ENCODE results near the gene DRICH1.
"Not testable (repeated sequence)": the region's sequence is repeated elsewhere in the genome, so short reads cannot be mapped to it uniquely, and the experiment has no call there.

The DRICH1 gene

DNA sequence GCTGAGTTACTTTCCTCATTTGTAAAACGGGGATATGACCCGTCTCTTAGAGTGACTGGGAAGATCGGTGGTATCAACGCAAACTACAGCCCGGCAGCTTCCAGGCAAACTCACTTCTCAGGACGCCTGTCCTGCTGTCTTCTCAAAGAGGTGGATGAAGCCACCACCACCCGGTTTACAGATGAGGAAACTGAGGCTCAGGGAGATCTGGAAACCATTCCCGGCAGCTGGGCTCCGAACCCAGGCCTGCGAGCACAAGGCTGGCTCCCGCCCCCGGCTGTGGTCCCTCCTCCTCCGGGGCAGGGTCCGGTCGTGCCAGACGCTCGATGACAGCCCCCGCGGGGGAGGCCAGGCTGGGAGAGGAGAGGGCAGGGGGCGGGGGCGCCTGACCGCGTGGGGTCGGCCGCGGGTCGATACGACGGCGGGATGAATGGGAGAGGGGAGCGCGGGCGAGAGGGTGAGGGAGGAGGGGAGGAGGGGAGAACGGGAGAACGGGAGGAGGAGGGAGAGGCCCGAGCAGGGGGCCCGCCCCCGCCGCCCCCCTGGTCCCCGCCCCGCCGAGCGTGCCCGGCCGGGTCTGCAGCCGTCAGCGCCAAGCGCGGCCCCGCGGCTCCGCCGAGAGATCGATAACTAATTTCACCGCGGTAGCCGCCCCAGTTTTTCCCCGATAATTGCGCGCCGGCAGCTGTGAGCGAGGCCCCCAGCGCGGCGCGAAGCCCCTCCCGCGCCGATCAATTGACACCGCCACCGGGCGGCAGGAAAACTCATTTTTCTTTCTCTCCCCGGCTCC lies 66.0 kb downstream of the DRICH1 start:
- DNase-seq, result no peak

DNA sequence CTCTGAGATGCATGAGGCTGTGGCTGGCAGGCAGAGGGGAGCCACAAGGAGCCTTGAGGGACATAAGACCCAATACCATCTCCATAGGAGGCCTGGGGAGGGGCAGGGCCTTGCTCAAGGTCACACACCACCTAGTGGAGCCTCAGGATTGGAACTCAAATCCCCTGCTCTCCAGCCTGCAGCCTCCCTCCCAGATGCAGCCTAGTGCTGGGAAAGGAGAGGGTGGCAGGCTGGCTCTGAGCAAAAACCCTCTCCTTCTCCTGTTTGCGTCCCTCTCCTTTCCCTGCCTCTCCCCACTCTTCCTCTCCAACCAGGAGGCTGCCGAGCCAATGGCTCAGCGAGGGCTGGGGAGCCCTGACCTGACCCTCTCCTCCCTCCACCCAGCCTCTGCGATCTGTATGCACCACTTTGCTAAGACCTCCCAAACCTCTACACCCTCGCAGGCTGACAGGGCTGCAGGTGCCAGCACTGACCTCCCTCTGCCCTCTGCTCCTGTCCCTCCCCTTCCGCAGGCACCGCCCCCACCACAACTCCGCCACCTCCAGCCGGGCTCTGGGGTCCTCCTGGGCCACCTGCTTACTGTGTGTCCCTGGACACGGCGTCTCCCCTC lies 66.7 kb downstream of the DRICH1 start:
- no peak for DNase-seq

DNA sequence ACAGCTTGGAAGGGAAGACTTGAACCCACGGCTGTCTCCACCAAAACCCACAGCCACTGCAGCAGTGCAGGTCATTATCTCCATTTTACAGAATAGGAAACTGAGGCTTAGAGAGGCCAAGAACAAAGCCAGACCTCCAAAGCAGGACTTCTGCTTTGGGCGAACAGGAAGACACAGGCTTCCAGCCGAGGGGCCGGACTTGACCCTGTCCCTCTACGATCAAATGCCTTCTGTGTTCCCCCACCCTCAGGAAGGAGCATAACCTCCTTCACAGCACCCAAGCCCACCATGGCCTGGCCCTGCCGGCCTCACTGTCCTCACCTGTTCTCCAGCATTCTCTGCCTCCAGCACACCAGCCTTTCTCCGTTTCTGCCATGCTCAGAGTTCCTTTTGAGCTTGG lies 67.8 kb downstream of the DRICH1 start:
- DNase-seq, result no peak

DNA sequence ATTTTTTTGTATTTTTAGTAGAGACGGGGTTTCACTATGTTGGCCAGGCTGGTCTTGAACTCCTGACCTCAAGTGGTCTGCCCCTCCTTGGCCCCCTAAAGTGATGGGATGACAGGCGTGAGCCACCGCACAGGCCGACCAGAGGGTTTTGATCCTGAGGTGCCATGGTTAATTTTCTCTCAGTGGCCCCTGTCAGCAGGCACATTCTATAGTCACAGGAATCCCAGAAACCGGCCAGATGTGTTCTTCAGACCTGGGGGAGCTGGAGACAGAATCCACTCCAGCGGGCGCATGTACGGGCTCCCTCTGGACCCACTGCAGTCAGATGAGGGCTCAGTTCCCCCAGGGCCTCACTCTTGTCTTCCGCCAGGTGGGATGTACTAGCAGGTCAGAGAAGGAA lies 69.0 kb downstream of the DRICH1 start:
- no peak for DNase-seq

DNA sequence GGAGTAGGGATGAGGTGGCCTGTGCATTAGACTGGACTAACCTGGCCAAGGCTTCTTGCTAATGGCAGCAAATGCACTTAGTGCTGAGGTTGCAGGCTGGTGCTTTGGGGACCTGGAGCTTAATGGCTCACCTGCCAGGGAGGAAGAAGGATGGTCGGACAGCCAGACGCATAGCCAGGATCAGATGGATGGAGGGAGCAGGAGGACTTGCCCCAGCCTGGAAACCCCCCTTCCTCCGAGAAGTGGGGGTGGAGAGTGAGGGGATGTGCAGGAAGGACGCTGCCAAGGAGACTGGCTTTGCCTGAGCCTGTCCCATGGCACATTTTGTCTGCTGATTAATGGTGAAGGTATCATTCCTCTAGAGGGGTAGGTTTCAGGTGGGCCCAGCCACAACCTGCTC lies 69.9 kb downstream of the DRICH1 start:
- no peak for DNase-seq

DNA sequence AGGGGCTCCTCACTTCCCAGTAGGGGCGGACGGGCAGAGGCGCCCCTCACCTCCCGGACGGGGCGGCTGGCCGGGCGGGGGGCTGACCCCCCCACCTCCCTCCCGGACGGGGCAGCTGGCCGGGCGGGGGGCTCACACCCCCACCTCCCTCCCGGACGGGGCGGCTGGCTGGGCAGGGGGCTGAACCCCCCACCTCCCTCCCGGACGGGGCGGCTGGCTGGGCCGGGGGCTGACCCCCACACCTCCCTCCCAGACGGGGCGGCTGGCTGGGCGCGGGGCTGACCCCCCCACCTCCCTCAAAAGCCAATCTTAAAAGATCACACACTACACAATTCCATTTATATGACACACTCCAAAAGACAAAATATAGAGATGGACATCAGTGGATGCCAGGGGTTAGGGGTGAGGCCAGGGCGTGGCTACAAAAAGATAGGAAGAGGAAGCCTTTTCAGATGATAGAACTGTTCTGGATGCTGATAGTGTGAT lies 71.1 kb downstream of the DRICH1 start:
- DNase-seq, result not testable (repeated sequence)

DNA sequence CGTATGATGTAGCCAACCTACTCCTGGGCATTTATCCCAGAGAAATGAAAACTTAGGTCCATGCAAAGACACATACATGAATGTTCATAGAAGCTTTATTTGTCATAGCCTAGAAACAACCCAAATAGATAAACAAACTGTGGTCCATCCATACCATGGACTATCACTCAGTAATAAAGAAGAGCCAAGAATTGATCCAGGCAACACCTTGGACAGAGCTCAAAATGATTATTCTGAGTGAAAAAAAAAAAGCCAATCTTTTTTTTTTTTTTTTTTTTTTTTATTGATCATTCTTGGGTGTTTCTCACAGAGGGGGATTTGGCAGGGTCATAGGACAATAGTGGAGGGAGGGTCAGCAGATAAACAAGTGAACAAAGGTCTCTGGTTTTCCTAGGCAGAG lies 71.9 kb downstream of the DRICH1 start:
- DNase-seq, result not testable (repeated sequence)
